H4 (cell line): ENCODE results near the gene SYTL5. TPM values are rescaled to one million over a fixed set of nuclear protein-coding genes. Genes with fewer than 3 reads are reported as not detected.

ENCODE experiments used
- DNase-seq: peaks from one replicate; pipeline ENCODE4 v3.0.0-alpha.2; 2015; ENCODE audit warnings: low spot score
- total RNA-seq: library from RNA; depleted of rRNA; stranded (reverse); fragments of >200 nt; shearing (Covaris generic); gene quantifications from 2 replicates; pipeline ENCODE4 v1.2.3, GENCODE V29; 2014

The SYTL5 gene
- total RNA-seq, 1 experiment from 2014 or later = 1.7 TPM

GRCh38 chrX:38089173-38089982, 83.0 kb downstream of the SYTL5 start:
- DNase-seq = no peak

- peak; percentile 25 for DNase-seq
Measured at GRCh38 chrX:38095971-38096529, 89.7 kb downstream of the SYTL5 start.

GRCh38 chrX:38099688-38100087, 93.3 kb downstream of the SYTL5 start:
- DNase-seq = no peak

- DNase-seq = no peak
Measured at GRCh38 chrX:38102240-38102639, 95.9 kb downstream of the SYTL5 start.

GRCh38 chrX:38102875-38103274, 96.5 kb downstream of the SYTL5 start:
- DNase-seq = no peak

GRCh38 chrX:38103857-38104812, 97.8 kb downstream of the SYTL5 start:
- DNase-seq = no peak

GRCh38 chrX:38105216-38105725, 98.9 kb downstream of the SYTL5 start:
- no peak for DNase-seq

GRCh38 chrX:38106991-38107655, 100.8 kb downstream of the SYTL5 start:
- DNase-seq = no peak

- DNase-seq = no peak
Measured at GRCh38 chrX:38108364-38108763, 102.0 kb downstream of the SYTL5 start.

- no peak for DNase-seq
Measured at GRCh38 chrX:38109042-38109898, 102.9 kb downstream of the SYTL5 start.

- no peak for DNase-seq
Measured at GRCh38 chrX:38110231-38110630, 103.9 kb downstream of the SYTL5 start.

GRCh38 chrX:38111196-38111595, 104.8 kb downstream of the SYTL5 start:
- DNase-seq = no peak

GRCh38 chrX:38112566-38112965, 106.2 kb downstream of the SYTL5 start:
- DNase-seq = no peak

GRCh38 chrX:38116706-38117105, 110.4 kb downstream of the SYTL5 start:
- no peak for DNase-seq

- no peak for DNase-seq
Measured at GRCh38 chrX:38117485-38117884, 111.1 kb downstream of the SYTL5 start.

- no peak for DNase-seq
Measured at GRCh38 chrX:38124000-38124399, 117.6 kb downstream of the SYTL5 start.

GRCh38 chrX:38126179-38126578, 119.8 kb downstream of the SYTL5 start:
- no peak for DNase-seq

GRCh38 chrX:38127961-38128360, 121.6 kb downstream of the SYTL5 start:
- no peak for DNase-seq

- DNase-seq = no peak
Measured at GRCh38 chrX:38129366-38129765, 123.0 kb downstream of the SYTL5 start.

- DNase-seq = no peak
Measured at GRCh38 chrX:38138157-38138891, 132.0 kb downstream of the SYTL5 start.
